GM21723 (cell line): ENCODE measurements around the gene ALAS1.
"Not testable (repeated sequence)": the region's sequence is repeated elsewhere in the genome, so short reads cannot be mapped to it uniquely, and the experiment has no call there.

Experiments
- ATAC-seq: cut with Tn5 transposase; IDR thresholded peaks from one replicate; pipeline ENCODE4 v1.9.1; 2021; ENCODE audit warnings: mild to moderate bottlenecking, moderate library complexity; ENCODE audit not compliant: unreplicated experiment

Gene ALAS1

GRCh38 chr3:52197842-52198625, at the start of gene ALAS1:
Gene ALAS1, plus strand, starts transcription at chr3:52198160. Its CDS starts 1,082 bp downstream, at chr3:52199242.
- ATAC-seq, result peak; percentile 72

DNA sequence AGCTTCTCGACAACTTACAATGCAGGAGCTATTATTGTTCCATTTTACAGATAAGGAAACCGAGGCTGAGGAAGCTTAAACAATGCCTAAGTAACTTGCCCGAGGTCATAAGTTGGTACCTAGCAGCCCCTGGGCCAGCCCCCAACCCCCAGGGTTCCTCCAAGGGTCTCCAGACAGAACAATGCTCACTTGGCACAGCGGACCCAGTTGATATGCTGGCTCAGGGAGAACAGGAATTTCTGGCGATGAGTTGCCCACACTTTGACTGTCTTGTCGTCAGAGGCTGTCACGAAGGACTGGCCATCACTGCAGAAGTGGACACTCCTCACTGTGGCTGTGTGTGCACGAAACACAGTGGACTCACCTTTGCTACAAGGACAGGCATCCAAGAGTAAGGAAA, 48.9 kb upstream of the ALAS1 start:
- ATAC-seq, result no peak

DNA sequence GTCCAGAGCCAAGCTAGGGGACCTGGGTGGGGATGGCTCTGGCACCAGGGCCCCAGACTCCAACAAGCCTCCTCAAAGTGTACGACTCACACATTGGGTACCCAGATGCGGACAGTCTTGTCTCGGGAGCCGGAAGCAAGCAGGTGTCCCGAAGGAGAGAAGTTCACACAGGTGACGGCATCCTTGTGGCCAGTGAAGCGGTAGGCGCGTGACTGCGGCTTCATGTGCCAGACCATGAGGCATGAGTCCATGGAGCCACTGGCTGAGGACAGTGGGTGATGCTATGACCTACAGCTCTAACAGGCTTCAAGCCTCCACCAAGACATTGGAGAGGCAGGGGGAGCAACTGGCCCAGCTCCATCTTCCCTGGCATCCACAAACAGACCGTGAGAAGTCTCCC, 48.2 kb upstream of the ALAS1 start:
- ATAC-seq, result no peak

DNA sequence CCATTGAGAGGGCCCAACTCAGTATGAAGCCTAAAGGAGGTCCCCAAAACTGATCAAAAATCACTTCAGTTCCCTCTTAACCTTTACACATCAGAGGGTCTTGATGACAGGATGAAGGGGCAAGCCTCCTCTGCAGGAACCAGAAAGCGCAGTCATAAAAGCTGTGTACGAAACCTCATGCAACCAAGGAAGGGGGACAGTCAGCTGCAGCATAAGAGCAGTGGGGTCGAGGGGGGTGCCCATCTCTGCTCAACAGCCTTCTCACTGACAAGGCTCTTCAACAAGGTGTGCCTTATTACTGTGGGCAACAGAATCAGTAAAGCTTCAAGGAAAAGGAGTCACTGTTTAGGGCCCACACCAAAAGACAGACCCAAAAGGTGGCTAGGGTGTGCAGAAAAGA, 47.6 kb upstream of the ALAS1 start:
- no peak for ATAC-seq

DNA sequence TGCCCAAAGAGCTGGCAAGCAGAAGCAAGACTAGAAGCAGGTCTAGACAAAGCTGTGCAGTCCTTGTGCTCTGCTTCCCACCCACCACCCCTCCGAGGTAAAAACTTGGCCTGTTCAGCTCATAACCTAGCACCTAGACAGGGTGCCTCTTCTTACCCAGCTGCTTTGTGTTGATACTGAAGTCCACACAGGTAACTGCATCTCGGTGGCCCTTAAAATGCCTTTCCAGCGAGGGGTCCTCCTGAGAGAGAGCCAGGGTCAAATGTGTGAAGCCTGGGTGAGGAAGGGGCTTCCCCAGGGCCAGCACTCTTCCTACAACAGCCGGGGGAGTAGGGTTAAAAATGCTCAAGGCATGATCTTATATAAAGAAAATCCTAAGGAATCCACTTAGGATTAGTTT, 47.1 kb upstream of the ALAS1 start:
- ATAC-seq, result no peak

- not testable (repeated sequence) for ATAC-seq
Observed at GRCh38 chr3:52151991-52152390, 46.0 kb upstream of the ALAS1 start.

DNA sequence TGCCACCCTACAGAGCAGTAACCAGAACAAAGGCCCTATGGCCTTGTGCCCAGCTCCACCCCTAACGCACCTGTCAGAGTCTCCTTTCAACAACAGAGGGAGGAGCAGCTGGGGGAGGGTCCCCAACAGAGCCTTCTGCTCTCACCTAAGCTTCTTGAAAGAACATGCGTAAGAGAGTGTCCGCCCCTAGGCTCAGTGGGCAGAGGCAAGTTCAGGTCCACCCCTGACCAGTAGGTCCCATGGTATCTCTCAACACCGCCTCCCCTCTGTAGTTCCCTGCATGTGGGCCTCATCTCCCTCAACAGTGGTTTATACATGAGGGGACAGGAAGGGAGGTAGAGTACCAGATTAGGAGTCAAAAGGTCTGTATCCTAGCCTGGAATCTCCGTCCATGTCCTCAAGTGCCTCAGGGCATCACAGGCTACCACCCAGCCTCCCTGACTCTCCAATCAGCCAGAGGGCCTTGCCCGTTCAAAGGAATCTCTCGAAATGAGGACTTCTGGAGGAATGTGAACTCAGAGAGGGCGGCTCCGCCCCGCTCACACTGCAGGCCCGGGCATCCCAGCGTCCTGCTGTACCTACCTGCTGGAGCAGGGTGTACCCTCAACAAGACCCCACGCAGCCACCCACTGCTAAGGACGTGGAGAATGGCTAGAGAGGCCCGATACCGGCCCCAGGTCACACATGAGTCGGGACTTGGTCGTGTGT, 44.4 kb upstream of the ALAS1 start:
- peak; percentile 8 for ATAC-seq

DNA sequence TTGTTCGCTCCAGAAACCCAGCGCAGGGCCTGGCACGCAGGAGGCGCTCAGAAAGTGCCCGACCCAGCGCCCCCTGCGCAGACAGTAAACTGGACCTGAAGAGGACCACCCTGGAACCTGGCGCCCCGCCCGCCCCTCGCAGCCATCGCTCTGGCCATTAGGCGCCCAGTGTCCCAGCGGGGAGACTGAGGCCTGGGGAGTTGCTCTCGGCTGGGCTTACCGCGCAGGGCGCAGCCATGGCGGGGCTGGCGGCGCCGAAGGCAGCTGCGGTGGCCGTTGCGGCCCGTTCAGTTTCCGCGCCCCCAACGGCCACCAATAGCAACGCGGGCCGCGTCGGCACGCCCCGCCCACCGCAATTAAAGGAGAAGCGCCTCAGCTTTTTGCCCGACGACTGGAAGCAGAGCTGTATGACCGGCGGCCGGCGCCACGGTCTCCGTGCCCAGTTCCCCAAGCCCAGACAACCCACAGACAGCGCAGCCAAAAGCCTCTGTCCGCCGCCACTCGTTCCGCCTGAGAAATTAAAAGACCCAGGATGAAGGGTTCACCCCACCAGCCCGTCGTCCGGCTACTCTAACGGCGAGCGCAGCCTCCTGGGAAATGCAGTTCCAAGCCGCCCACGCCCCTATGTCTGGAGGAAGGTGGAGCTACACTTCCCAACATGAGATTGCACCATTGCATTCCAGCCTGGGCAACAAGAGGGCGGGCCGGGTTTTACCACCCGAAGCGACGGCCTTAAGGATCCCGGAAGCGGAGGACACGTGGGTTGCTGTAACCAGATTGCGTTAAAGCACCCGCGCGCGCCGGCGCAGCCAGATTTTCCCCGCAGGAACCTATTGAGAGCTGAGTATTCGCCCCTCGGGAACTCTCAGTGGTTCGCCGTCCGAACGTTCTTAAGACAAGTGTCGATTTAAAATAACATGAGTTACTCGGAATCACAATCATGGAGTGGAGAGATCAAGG, 43.5 kb upstream of the ALAS1 start, which contains the start of gene POC1A:
Gene POC1A, minus strand, starts transcription at position 289 of the 960 bp plus-strand sequence. Its CDS starts 51 bp downstream, at position 238.
- ATAC-seq, result peak; percentile 79

DNA sequence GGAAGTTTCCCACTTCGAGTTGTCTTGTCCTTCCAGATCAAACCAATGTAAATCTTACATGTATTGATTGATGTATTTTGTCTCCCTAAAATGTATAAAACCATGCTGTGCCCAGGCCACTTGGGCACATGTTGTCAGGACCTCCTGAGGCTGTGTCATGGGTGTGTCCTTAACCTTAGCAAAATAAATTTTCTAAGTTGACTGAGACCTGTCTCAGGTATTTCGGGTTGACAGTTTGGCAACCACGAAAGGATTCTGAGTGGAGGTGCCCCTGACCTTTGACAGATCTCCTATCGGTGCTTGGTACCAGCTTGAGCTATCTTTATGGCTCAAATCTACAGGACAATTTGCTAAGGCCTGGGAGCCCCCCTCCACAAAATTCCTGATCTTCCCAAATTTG, 42.0 kb upstream of the ALAS1 start:
- no peak for ATAC-seq

- no peak for ATAC-seq
Observed at GRCh38 chr3:52159503-52159902, 38.5 kb upstream of the ALAS1 start.

- no peak for ATAC-seq
Observed at GRCh38 chr3:52162250-52162872, 35.6 kb upstream of the ALAS1 start.

DNA sequence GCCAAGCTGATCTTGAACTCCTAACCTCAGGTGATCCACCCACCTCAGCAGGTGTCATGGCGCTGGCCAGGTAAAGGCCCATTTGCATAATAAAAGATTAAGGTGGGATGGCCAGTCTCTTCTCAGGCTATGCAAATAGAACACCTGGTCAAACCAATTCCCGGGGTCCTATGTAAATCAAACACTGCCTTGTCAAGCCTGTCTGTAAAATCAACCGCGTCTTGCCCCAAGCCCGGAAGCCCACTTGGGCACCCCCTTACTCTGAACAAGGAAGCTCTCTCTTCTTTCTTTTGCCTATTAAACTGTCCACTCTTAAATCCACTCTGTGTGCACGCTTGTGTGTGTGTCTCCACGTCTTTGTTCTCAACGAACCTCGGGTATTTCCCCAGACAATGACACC, 30.7 kb upstream of the ALAS1 start:
- ATAC-seq, result no peak

- not testable (repeated sequence) for ATAC-seq
Observed at GRCh38 chr3:52170217-52170616, 27.7 kb upstream of the ALAS1 start.

DNA sequence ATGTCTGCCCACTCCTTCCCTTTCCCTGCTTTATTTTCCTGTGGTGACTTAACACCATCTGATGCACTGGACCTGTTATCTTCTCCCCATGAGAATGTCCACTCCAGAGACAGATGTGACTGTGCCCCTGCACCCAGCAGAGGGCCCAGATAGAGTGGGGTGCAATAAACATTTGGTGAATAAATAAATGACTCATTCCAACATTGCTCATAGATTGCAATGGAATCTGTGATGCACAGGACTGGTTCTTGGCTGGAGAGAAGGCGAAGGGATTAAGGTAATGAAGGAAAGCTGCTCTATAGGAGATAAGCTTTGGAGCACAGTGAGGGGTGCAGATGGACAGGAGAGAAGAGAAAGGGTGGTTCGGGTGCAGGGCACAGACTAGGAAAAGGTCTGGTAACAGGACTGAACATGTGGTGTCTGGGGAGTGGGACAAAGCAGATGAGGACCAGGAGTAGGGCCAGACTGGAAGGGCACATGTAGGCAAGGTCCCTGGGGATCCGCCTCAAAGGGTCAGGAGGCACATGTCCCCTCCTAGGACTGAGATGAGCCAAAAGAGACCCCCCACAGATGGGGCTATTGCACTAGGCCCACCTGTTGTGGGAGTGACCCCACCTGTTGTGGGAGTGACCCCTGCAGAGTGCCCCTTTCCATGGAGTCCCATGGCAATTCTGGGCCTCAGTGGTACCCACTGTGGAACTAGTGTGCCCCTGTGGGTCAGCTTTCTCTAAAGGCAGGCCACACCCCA, 26.3 kb upstream of the ALAS1 start:
- no peak for ATAC-seq

GRCh38 chr3:52172262-52172757, 25.6 kb upstream of the ALAS1 start:
- ATAC-seq, result no peak

DNA sequence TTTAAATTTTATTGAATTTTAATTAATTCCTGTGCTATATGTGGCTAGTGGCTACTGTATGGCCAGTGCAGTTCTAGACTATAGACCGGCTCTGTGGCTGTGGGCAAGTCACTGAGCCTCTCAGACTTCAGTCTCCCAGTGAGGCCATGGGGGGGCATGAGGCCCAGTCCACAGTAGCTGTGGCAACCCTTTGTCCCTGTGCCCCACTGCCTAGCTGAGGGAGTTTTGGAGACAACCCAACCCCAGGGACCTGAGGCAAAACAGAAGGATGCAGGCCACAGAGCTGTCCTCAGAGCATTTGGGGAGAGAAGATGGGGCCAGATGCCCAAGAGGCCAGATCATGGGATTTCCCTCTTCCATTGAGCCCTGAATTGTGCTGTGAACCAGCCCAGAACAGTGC, 24.9 kb upstream of the ALAS1 start:
- ATAC-seq, result no peak

- ATAC-seq, result no peak
Observed at GRCh38 chr3:52174896-52175295, 23.1 kb upstream of the ALAS1 start.

DNA sequence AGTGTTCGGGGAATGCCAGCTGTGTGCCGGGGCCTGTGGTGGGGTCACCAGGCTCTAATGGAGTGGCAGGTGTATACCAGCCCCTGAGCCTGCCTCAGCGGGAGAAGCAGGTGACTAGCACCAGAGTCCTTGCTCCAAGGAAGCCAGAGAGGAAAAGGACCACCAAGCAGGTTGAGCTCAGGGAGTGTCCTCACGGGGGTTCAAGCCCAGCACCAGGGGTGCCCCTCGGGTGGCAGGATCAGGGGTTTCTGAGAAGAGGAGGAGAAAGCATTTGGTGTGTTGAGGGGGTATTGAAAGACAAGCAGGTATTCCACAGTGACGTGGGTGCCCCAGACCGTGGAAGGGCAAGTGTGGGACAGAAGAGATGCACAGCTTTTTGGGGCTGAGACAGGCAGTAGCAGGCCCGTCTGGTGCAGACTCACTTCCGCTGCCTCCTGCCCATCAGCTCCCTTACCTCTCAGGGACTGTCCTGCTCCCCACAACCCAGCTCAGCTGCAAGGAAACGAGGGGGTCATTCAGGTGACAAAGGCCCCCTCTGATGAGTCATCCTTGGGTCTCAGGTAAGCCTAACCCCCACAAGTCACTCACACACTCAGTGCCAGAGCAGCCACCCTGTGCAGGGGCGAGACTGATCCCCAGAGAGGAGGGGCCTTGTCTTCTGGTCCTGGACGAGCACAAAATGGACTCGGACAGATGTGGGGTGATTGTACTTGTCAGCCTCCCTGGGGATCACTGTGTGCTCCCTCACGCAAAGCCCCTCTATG, 22.4 kb upstream of the ALAS1 start:
- no peak for ATAC-seq

- ATAC-seq, result no peak
Observed at GRCh38 chr3:52176180-52176752, 21.7 kb upstream of the ALAS1 start.
